HepG2 (cell line): ENCODE data around the gene NEURL4. TPM values are rescaled to one million over a fixed set of nuclear protein-coding genes. Genes with fewer than 3 reads are reported as not detected.

Experiments used
- DR1 ChIP-seq: sonication (generic); formaldehyde crosslinking; IDR thresholded peaks from 2 replicates; pipeline ENCODE4 v1.8.0; 2021; ENCODE audit warnings: mild to moderate bottlenecking, missing genetic modification reagents, inconsistent platforms
- E2F5 ChIP-seq: sonication (generic); formaldehyde crosslinking; conservative IDR thresholded peaks from 2 replicates; pipeline ENCODE4 v1.4.0; 2020; ENCODE audit warnings: missing genetic modification reagents
- HMGXB3 ChIP-seq: sonication (generic); formaldehyde crosslinking; IDR thresholded peaks from 2 replicates; pipeline ENCODE4 v1.4.0; 2020; ENCODE audit warnings: missing genetic modification reagents, borderline replicate concordance
- KLF16 ChIP-seq, 2 experiments: sonication (generic) in 1 of 2; formaldehyde crosslinking in 1 of 2; IDR thresholded peaks; 2 replicates each; pipeline versions ENCODE4 v1.6.1 to v1.8.0; 2016 to 2023; ENCODE audit warnings: missing genetic modification reagents in 2 of 2, missing compliant biosample characterization in 1 of 2
- KLF9 ChIP-seq: IDR thresholded peaks from 2 replicates; pipeline ENCODE4 v1.6.1; 2016; ENCODE audit warnings: low read depth
- MYC ChIP-seq: sonication (generic); formaldehyde crosslinking; IDR thresholded peaks from 2 replicates; pipeline ENCODE4 v1.9.0; 2021; ENCODE audit warnings: missing genetic modification reagents, borderline replicate concordance
- NAIF1 ChIP-seq: sonication (generic); formaldehyde crosslinking; IDR thresholded peaks from 2 replicates; pipeline ENCODE4 v1.5.0; 2020; ENCODE audit warnings: mild to moderate bottlenecking, missing genetic modification reagents, borderline replicate concordance
- RCOR2 ChIP-seq: IDR thresholded peaks from 2 replicates; pipeline ENCODE4 v1.6.1; 2016; ENCODE audit warnings: missing biosample characterization, missing genetic modification reagents
- SAFB2 ChIP-seq: sonication (generic); formaldehyde crosslinking; IDR thresholded peaks from 2 replicates; pipeline ENCODE4 v1.5.1; 2020; ENCODE audit warnings: missing genetic modification reagents, low read depth, mild to moderate bottlenecking, borderline replicate concordance
- SALL2 ChIP-seq: sonication (generic); formaldehyde crosslinking; IDR thresholded peaks from 2 replicates; pipeline ENCODE4 v1.8.1; 2023; ENCODE audit warnings: mild to moderate bottlenecking, missing genetic modification reagents, inconsistent platforms
- ZNF281 ChIP-seq: sonication (generic); formaldehyde crosslinking; IDR thresholded peaks from 2 replicates; pipeline ENCODE4 v1.4.0; 2020; ENCODE audit warnings: missing genetic modification reagents, borderline replicate concordance
- ZNF607 ChIP-seq: sonication (generic); formaldehyde crosslinking; IDR thresholded peaks from 2 replicates; pipeline ENCODE4 v1.5.1; 2020; ENCODE audit warnings: missing genetic modification reagents, mild to moderate bottlenecking, borderline replicate concordance
- ZNF883 ChIP-seq: sonication (generic); formaldehyde crosslinking; IDR thresholded peaks from 2 replicates; pipeline ENCODE4 v1.5.1; 2020; ENCODE audit warnings: mild to moderate bottlenecking, missing genetic modification reagents; ENCODE audit errors: not compliant biosample characterization
- ZXDC ChIP-seq: sonication (generic); formaldehyde crosslinking; IDR thresholded peaks from 2 replicates; pipeline ENCODE4 v1.5.0; 2020; ENCODE audit warnings: mild to moderate bottlenecking, missing genetic modification reagents
- polyA plus RNA-seq, 8 experiments: library from polyadenylated mRNA; depleted of rRNA in 3 of 8; stranded (reverse) in 7 of 8; unstranded in 1 of 8; fragments of >200 nt; fragmentation: Illumina TruSeq in 4 of 8; extraction: Trizol in 4 of 8; gene quantifications; 2 replicates each; pipeline versions ENCODE4 v1.2.1 to v1.2.3, GENCODE V29; 2011 to 2016; ENCODE audit warnings: low read depth in 4 of 8, missing spikeins in 1 of 8, mixed read lengths in 1 of 8; ENCODE audit not compliant: insufficient read depth in 1 of 8
- total RNA-seq, 5 experiments: library from RNA; depleted of rRNA; stranded (reverse); fragments of >200 nt; fragmentation: Illumina TruSeq; extraction: Trizol; gene quantifications; 2 replicates each; pipeline ENCODE4 v1.2.3, GENCODE V29; 2016; ENCODE audit warnings: low read depth in 1 of 5
- TF ChIP-seq, protein P1 (sequence below): sonication (generic); formaldehyde crosslinking; IDR thresholded peaks from 2 replicates; pipeline ENCODE4 v1.5.0; 2020; ENCODE audit warnings: mild to moderate bottlenecking, missing genetic modification reagents

Gene NEURL4
- total and polyA plus RNA-seq, 2 of the 13 experiments (the other 11 are each of a cell fraction or from before 2014, with no cell fraction given) = 14.8 to 15.7 TPM

- TF ChIP-seq HMGXB3 (CRISPR knock-in tag) = no peak
- TF ChIP-seq ZNF883 = peak; percentile 49
- peak in 1 of 2 experiments; percentile 83; a peak in 1 of 4 replicates for TF ChIP-seq KLF16 (CRISPR knock-in tag; IDR thresholded peaks at IDR 0.05)
- peak; percentile 64; the same call in 1 of the 2 replicates for TF ChIP-seq ZNF607 (CRISPR knock-in tag)
- TF ChIP-seq ZXDC (CRISPR knock-in tag) = no peak; the same call in 1 of the 2 replicates
- TF ChIP-seq, protein P1, sequence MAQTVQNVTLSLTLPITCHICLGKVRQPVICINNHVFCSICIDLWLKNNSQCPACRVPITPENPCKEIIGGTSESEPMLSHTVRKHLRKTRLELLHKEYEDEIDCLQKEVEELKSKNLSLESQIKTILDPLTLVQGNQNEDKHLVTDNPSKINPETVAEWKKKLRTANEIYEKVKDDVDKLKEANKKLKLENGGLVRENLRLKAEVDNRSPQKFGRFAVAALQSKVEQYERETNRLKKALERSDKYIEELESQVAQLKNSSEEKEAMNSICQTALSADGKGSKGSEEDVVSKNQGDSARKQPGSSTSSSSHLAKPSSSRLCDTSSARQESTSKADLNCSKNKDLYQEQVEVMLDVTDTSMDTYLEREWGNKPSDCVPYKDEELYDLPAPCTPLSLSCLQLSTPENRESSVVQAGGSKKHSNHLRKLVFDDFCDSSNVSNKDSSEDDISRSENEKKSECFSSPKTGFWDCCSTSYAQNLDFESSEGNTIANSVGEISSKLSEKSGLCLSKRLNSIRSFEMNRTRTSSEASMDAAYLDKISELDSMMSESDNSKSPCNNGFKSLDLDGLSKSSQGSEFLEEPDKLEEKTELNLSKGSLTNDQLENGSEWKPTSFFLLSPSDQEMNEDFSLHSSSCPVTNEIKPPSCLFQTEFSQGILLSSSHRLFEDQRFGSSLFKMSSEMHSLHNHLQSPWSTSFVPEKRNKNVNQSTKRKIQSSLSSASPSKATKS = no peak
- TF ChIP-seq SAFB2 (CRISPR knock-in tag) = no peak; the same call in 1 of the 2 replicates
- 0 out of 2 replicates have a peak, but pooled peaks have one; percentile 9 for TF ChIP-seq RCOR2 (CRISPR knock-in tag)
- peak; percentile 70; the same call in 1 of the 2 replicates for TF ChIP-seq SALL2 (CRISPR knock-in tag)
- TF ChIP-seq E2F5 (CRISPR knock-in tag) = no peak
- TF ChIP-seq DR1 = no peak
- peak; percentile 70 for TF ChIP-seq MYC (CRISPR knock-in tag)
- no peak for TF ChIP-seq ZNF281 (CRISPR knock-in tag)
- no peak for TF ChIP-seq KLF9
- TF ChIP-seq NAIF1 = peak; percentile 90
Observed at GRCh38 chr17:7280519-7281073, 48.5 kb downstream of the NEURL4 start (continued).
